ENCODE measurements around the gene HES5. TPM values are rescaled to one million over a fixed set of nuclear protein-coding genes. Genes with fewer than 3 reads are reported as not detected.

HES5 gene
- total and polyA plus RNA-seq, 2 experiments from 2014 or later = 0.16 to 0.21 TPM

DNA sequence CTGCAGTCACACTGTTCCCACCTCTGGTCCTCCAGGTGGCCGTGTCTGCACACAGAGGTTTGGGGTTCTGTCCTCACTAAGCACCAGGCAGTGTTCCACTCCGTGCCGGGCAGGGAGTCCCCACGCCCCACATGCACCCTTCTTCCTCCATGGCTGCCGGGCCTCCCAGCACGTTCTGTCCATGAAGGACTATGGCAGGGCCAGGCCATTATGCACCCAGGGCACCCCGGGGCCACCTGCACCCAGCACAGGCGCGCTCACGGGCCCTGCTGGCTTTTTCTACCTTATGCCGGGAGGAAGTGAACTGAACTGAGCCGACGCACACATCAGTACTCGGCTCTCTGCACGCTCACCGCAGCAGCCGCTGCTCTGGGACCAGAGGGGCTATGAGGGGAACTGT, 13.9 kb downstream of the HES5 start:
- Histone ChIP-seq H3K9me2 (ENCODE audit: insufficient read depth) (no peaks in the 10 kb centered on the region), H3K4me2 (no peak overlapping the region), H2AFZ (no peak overlapping the region), H4K20me1 (replicated peaks; ENCODE audit: insufficient read depth) (peaks cover 7% of the 10 kb centered on the region), H3K27me3 (ENCODE audit: insufficient read depth) (no peaks in the 10 kb centered on the region), H3F3A (replicated peaks; ENCODE audit: low read depth) (no peaks in the 10 kb centered on the region), H3K36me3 (ENCODE audit: insufficient read depth) (peaks cover 4% of the 10 kb centered on the region; the same call in 1 of the 2 replicates), H3K4me3 (no peak overlapping the region), H3K27ac (ENCODE audit: low read depth) (no peak overlapping the region), H3K79me2 (replicated peaks; ENCODE audit: insufficient read depth) (no peaks in the 10 kb centered on the region), H3K4me1 (ENCODE audit: insufficient read depth) (no peaks in the 10 kb centered on the region)
- TF ChIP-seq, protein P1, sequence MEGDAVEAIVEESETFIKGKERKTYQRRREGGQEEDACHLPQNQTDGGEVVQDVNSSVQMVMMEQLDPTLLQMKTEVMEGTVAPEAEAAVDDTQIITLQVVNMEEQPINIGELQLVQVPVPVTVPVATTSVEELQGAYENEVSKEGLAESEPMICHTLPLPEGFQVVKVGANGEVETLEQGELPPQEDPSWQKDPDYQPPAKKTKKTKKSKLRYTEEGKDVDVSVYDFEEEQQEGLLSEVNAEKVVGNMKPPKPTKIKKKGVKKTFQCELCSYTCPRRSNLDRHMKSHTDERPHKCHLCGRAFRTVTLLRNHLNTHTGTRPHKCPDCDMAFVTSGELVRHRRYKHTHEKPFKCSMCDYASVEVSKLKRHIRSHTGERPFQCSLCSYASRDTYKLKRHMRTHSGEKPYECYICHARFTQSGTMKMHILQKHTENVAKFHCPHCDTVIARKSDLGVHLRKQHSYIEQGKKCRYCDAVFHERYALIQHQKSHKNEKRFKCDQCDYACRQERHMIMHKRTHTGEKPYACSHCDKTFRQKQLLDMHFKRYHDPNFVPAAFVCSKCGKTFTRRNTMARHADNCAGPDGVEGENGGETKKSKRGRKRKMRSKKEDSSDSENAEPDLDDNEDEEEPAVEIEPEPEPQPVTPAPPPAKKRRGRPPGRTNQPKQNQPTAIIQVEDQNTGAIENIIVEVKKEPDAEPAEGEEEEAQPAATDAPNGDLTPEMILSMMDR (conservative IDR thresholded peaks at IDR 0.05; ENCODE audit: low read depth in 2 of 2) = no peak
- TF ChIP-seq, protein P2, sequence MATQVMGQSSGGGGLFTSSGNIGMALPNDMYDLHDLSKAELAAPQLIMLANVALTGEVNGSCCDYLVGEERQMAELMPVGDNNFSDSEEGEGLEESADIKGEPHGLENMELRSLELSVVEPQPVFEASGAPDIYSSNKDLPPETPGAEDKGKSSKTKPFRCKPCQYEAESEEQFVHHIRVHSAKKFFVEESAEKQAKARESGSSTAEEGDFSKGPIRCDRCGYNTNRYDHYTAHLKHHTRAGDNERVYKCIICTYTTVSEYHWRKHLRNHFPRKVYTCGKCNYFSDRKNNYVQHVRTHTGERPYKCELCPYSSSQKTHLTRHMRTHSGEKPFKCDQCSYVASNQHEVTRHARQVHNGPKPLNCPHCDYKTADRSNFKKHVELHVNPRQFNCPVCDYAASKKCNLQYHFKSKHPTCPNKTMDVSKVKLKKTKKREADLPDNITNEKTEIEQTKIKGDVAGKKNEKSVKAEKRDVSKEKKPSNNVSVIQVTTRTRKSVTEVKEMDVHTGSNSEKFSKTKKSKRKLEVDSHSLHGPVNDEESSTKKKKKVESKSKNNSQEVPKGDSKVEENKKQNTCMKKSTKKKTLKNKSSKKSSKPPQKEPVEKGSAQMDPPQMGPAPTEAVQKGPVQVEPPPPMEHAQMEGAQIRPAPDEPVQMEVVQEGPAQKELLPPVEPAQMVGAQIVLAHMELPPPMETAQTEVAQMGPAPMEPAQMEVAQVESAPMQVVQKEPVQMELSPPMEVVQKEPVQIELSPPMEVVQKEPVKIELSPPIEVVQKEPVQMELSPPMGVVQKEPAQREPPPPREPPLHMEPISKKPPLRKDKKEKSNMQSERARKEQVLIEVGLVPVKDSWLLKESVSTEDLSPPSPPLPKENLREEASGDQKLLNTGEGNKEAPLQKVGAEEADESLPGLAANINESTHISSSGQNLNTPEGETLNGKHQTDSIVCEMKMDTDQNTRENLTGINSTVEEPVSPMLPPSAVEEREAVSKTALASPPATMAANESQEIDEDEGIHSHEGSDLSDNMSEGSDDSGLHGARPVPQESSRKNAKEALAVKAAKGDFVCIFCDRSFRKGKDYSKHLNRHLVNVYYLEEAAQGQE (IDR thresholded peaks at IDR 0.05; ENCODE audit: unreplicated experiment) = no peak
- no peak for TF ChIP-seq EZH2 (IDR thresholded peaks at IDR 0.05; ENCODE audit: low read depth, unreplicated experiment)
- TF ChIP-seq, protein P3, sequence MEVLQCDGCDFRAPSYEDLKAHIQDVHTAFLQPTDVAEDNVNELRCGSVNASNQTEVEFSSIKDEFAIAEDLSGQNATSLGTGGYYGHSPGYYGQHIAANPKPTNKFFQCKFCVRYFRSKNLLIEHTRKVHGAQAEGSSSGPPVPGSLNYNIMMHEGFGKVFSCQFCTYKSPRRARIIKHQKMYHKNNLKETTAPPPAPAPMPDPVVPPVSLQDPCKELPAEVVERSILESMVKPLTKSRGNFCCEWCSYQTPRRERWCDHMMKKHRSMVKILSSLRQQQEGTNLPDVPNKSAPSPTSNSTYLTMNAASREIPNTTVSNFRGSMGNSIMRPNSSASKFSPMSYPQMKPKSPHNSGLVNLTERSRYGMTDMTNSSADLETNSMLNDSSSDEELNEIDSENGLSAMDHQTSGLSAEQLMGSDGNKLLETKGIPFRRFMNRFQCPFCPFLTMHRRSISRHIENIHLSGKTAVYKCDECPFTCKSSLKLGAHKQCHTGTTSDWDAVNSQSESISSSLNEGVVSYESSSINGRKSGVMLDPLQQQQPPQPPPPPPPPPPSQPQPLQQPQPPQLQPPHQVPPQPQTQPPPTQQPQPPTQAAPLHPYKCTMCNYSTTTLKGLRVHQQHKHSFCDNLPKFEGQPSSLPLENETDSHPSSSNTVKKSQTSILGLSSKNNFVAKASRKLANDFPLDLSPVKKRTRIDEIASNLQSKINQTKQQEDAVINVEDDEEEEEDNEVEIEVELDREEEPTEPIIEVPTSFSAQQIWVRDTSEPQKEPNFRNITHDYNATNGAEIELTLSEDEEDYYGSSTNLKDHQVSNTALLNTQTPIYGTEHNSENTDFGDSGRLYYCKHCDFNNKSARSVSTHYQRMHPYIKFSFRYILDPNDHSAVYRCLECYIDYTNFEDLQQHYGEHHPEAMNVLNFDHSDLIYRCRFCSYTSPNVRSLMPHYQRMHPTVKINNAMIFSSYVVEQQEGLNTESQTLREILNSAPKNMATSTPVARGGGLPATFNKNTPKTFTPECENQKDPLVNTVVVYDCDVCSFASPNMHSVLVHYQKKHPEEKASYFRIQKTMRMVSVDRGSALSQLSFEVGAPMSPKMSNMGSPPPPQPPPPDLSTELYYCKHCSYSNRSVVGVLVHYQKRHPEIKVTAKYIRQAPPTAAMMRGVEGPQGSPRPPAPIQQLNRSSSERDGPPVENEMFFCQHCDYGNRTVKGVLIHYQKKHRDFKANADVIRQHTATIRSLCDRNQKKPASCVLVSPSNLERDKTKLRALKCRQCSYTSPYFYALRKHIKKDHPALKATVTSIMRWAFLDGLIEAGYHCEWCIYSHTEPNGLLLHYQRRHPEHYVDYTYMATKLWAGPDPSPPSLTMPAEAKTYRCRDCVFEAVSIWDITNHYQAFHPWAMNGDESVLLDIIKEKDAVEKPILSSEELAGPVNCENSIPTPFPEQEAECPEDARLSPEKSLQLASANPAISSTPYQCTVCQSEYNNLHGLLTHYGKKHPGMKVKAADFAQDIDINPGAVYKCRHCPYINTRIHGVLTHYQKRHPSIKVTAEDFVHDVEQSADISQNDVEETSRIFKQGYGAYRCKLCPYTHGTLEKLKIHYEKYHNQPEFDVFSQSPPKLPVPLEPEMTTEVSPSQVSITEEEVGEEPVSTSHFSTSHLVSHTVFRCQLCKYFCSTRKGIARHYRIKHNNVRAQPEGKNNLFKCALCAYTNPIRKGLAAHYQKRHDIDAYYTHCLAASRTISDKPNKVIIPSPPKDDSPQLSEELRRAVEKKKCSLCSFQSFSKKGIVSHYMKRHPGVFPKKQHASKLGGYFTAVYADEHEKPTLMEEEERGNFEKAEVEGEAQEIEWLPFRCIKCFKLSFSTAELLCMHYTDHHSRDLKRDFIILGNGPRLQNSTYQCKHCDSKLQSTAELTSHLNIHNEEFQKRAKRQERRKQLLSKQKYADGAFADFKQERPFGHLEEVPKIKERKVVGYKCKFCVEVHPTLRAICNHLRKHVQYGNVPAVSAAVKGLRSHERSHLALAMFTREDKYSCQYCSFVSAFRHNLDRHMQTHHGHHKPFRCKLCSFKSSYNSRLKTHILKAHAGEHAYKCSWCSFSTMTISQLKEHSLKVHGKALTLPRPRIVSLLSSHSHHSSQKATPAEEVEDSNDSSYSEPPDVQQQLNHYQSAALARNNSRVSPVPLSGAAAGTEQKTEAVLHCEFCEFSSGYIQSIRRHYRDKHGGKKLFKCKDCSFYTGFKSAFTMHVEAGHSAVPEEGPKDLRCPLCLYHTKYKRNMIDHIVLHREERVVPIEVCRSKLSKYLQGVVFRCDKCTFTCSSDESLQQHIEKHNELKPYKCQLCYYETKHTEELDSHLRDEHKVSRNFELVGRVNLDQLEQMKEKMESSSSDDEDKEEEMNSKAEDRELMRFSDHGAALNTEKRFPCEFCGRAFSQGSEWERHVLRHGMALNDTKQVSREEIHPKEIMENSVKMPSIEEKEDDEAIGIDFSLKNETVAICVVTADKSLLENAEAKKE (CRISPR knock-in tag; IDR thresholded peaks at IDR 0.05) = no peak
- no peak for TF ChIP-seq NANOG (IDR thresholded peaks at IDR 0.05; ENCODE audit: borderline replicate concordance)
- TF ChIP-seq CREB1 (CRISPR knock-in tag; IDR thresholded peaks at IDR 0.05; ENCODE audit: low read depth) = no peak
- TF ChIP-seq, protein P4, sequence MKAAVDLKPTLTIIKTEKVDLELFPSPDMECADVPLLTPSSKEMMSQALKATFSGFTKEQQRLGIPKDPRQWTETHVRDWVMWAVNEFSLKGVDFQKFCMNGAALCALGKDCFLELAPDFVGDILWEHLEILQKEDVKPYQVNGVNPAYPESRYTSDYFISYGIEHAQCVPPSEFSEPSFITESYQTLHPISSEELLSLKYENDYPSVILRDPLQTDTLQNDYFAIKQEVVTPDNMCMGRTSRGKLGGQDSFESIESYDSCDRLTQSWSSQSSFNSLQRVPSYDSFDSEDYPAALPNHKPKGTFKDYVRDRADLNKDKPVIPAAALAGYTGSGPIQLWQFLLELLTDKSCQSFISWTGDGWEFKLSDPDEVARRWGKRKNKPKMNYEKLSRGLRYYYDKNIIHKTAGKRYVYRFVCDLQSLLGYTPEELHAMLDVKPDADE (IDR thresholded peaks at IDR 0.05) = no peak
- TF ChIP-seq ZNF114 (CRISPR knock-in tag; IDR thresholded peaks at IDR 0.05) = no peak
- TF ChIP-seq JUNB (IDR thresholded peaks at IDR 0.05; ENCODE audit: unreplicated experiment) = no peak
- no peak for TF ChIP-seq POLR2AphosphoS5 (IDR thresholded peaks at IDR 0.05; ENCODE audit: low read depth)
- TF ChIP-seq ZNF331 (CRISPR knock-in tag; IDR thresholded peaks at IDR 0.05; ENCODE audit: low read depth) = no peak
- TF ChIP-seq STAT1 (IDR thresholded peaks at IDR 0.05; ENCODE audit: unreplicated experiment) = no peak
- TF ChIP-seq EZH2phosphoT487 (IDR thresholded peaks at IDR 0.05; ENCODE audit: unreplicated experiment) = no peak
- H3K27ac Mint-ChIP-seq = no peak overlapping the region
- H3K36me3 Mint-ChIP-seq (ENCODE audit: low read depth) = peaks cover 35% of the 10 kb centered on the region
- no peak for DNase-seq (ENCODE audit: low spot score)
- H3K4me1 Mint-ChIP-seq = no peaks in the 10 kb centered on the region
- peaks cover 1% of the 10 kb centered on the region for H3K27me3 Mint-ChIP-seq (ENCODE audit: insufficient read depth, low read depth, poor library complexity)
- no peak for ATAC-seq
- H3K4me3 Mint-ChIP-seq = no peak overlapping the region
- H3K9me3 Mint-ChIP-seq = no peaks in the 10 kb centered on the region
